OCI-LY3 (cell line): ENCODE measurements around the gene ERGIC1.

Experiments used
- H2AFZ ChIP-seq: fragments of 200-600, 300-600 bp; shearing (Covaris generic); 2 replicates; pipeline ENCODE4 v1.6.0; 2014; ENCODE audit warnings: antibody characterized with exemption, low read depth, low read length
- H3K27ac ChIP-seq: fragments of 200-600, 300-600 bp; sonication (generic); 2 replicates; pipeline ENCODE4 v1.5.1; 2014; ENCODE audit warnings: mild to moderate bottlenecking, low read length, moderate library complexity, mixed read lengths
- H3K27me3 ChIP-seq: fragments of 200-600, 300-600 bp; sonication (generic); 2 replicates; pipeline ENCODE4 v1.6.1; 2014; ENCODE audit warnings: low read depth, low read length, mixed read lengths
- H3K36me3 ChIP-seq: fragments of 200-600, 300-600 bp; sonication (generic); replicated peaks from 2 replicates; pipeline ENCODE3; 2014; ENCODE audit warnings: low read depth, low read length, mixed read lengths
- H3K4me1 ChIP-seq: fragments of 300-600, 200-600 bp; sonication (generic); 2 replicates; pipeline ENCODE4 v1.6.1; 2014; ENCODE audit warnings: low read length, mixed read lengths
- H3K4me2 ChIP-seq: fragments of 200-600, 300-600 bp; sonication (generic); 2 replicates; pipeline ENCODE4 v1.6.1; 2014; ENCODE audit warnings: low read length, mixed read lengths
- H3K4me3 ChIP-seq: fragments of 300-600, 200-600 bp; sonication (generic); 2 replicates; pipeline ENCODE4 v1.5.1; 2014; ENCODE audit warnings: antibody characterized with exemption, mild to moderate bottlenecking, low read length, moderate library complexity
- H3K79me2 ChIP-seq: fragments of 300-600, 200-600 bp; shearing (Covaris generic); 2 replicates; pipeline ENCODE4 v1.6.1; 2014; ENCODE audit warnings: mild to moderate bottlenecking, low read length, mixed read lengths
- H3K9ac ChIP-seq: fragments of 300-600, 200-600 bp; shearing (Covaris generic); 2 replicates; pipeline ENCODE4 v1.6.0; 2014; ENCODE audit warnings: mild to moderate bottlenecking, low read length, moderate library complexity
- H3K9me3 ChIP-seq: fragments of 200-600, 300-600 bp; shearing (Covaris generic); 2 replicates; pipeline ENCODE4 v1.6.1; 2014; ENCODE audit warnings: low read length, mixed read lengths; ENCODE audit not compliant: insufficient read depth
- H4K20me1 ChIP-seq: fragments of 200-600, 300-600 bp; sonication (generic); 2 replicates; pipeline ENCODE4 v1.6.1; 2016; ENCODE audit warnings: low read length, mixed read lengths; ENCODE audit not compliant: insufficient read depth
- EZH2phosphoT487 ChIP-seq: fragments of 200-600 bp; shearing (Covaris generic); IDR thresholded peaks from 2 replicates; pipeline ENCODE4 v1.6.1; 2018; ENCODE audit warnings: antibody characterized with exemption, mixed run types, low read depth
- TF ChIP-seq, protein P1 (sequence below): fragments of 200-600, 300-600 bp; sonication (generic); IDR thresholded peaks from 2 replicates; pipeline ENCODE4 v1.5.1; 2014; ENCODE audit warnings: antibody characterized with exemption, low read length, low read depth

ERGIC1 gene

DNA sequence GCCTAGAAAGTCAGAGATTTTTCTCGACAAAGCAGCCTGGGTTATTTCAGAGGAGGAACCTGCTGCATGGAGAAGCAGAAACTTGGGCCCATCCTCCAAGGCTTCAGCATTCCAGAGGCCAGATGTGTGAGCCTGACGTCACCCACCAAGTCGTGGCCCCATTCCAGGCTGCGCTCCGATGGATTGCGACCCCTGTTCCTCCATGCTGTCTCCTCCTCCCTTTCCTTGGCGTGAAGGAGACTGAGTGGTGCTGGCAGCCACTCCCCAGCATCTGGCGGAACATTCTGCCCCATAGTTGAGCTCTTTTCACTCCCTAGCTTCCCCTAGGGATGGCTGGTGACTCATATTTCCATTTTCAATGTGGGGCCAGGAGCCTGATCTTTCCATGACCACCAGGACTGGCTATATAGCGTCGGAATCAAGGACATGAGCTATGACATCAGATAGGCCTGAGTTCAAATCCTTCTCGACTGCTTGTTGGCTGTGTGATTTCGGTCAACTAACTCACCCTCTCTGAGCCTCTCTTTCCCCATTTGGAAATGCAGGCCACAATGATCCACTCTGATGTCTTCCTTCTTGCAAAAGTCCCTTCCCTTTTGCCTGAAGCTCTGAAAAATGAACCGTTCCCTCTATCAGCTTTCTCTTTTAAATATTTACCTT lies 38.6 kb upstream of the ERGIC1 start:
- Histone ChIP-seq H2AFZ (no peak overlapping the region), H3K4me3 (no peak overlapping the region), H3K36me3 (peaks cover 2% of the 10 kb centered on the region), H3K9ac (no peak overlapping the region), H3K9me3 (peaks cover 9% of the 10 kb centered on the region; the same call in 1 of the 2 replicates), H3K27ac (no peak overlapping the region), H3K27me3 (no peaks in the 10 kb centered on the region), H4K20me1 (no peaks in the 10 kb centered on the region), H3K4me1 (peaks cover 57% of the 10 kb centered on the region), H3K4me2 (peak overlapping the region; percentile 32; the same call in 1 of the 2 replicates), H3K79me2 (no peaks in the 10 kb centered on the region)
- TF ChIP-seq, protein P1, sequence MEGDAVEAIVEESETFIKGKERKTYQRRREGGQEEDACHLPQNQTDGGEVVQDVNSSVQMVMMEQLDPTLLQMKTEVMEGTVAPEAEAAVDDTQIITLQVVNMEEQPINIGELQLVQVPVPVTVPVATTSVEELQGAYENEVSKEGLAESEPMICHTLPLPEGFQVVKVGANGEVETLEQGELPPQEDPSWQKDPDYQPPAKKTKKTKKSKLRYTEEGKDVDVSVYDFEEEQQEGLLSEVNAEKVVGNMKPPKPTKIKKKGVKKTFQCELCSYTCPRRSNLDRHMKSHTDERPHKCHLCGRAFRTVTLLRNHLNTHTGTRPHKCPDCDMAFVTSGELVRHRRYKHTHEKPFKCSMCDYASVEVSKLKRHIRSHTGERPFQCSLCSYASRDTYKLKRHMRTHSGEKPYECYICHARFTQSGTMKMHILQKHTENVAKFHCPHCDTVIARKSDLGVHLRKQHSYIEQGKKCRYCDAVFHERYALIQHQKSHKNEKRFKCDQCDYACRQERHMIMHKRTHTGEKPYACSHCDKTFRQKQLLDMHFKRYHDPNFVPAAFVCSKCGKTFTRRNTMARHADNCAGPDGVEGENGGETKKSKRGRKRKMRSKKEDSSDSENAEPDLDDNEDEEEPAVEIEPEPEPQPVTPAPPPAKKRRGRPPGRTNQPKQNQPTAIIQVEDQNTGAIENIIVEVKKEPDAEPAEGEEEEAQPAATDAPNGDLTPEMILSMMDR = no peak
- no peak for TF ChIP-seq EZH2phosphoT487

DNA sequence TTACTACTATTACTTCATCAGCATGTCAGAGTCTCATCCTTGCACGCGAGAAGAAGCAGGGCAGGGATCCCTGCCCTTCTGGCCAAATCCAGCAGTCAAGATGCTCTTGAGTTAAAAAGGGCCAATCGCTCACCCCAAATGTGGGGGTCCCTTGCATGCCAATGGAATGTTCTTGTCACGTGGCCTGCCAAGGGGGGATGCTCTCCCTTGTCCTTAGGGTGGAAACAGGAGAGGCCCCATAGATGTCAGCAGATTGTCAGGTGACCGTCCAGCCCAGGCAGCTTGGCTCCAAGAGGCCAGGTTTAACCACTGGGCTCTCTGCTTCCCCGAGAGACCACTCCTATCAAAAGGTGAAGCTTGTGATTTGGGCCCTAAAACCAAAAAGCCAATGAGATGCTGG lies 37.7 kb upstream of the ERGIC1 start:
- Histone ChIP-seq H3K4me2 (peak overlapping the region; percentile 32), H3K27ac (no peak overlapping the region), H3K4me1 (peaks cover 49% of the 10 kb centered on the region), H3K9me3 (peaks cover 9% of the 10 kb centered on the region; the same call in 1 of the 2 replicates), H3K9ac (no peak overlapping the region), H3K27me3 (no peaks in the 10 kb centered on the region), H2AFZ (no peak overlapping the region), H3K4me3 (no peak overlapping the region), H4K20me1 (no peaks in the 10 kb centered on the region), H3K79me2 (no peaks in the 10 kb centered on the region), H3K36me3 (peaks cover 2% of the 10 kb centered on the region)
- TF ChIP-seq EZH2phosphoT487 = no peak
- TF ChIP-seq, protein P1 = no peak

DNA sequence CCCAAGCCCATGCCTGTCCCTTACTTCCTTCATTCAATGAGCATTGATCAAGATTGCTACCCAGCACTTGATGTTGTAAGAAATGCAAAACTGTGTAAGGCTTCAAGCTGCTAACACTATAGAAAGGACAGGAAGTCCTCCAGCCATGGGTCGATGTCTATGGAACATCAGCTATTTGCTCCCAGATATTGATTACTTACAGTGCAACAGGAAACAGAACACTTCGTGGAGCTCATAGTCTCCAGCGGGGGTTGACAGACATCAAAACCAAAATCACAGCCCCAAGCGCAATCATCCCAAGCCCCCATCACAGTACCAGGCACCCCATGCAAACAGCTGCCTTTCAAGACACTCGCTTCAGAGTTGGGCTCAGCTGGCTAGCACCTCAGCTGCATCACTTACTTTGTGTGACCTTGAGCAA lies 36.3 kb upstream of the ERGIC1 start:
- peaks cover 9% of the 10 kb centered on the region; the same call in 1 of the 2 replicates for H3K9me3 ChIP-seq
- H4K20me1 ChIP-seq = no peaks in the 10 kb centered on the region
- peak overlapping the region; percentile 40; the same call in 1 of the 2 replicates for H3K4me3 ChIP-seq
- no peak for TF ChIP-seq EZH2phosphoT487
- TF ChIP-seq, protein P1 = no peak
- peaks cover 44% of the 10 kb centered on the region for H3K4me1 ChIP-seq
- no peaks in the 10 kb centered on the region for H3K79me2 ChIP-seq
- H3K9ac ChIP-seq = no peak overlapping the region
- no peaks in the 10 kb centered on the region for H3K27me3 ChIP-seq
- peaks cover 2% of the 10 kb centered on the region for H3K36me3 ChIP-seq
- peak overlapping the region; percentile 22; the same call in 1 of the 2 replicates for H3K27ac ChIP-seq
- peak overlapping the region; percentile 65 for H3K4me2 ChIP-seq
- H2AFZ ChIP-seq = peak overlapping the region; percentile 58

DNA sequence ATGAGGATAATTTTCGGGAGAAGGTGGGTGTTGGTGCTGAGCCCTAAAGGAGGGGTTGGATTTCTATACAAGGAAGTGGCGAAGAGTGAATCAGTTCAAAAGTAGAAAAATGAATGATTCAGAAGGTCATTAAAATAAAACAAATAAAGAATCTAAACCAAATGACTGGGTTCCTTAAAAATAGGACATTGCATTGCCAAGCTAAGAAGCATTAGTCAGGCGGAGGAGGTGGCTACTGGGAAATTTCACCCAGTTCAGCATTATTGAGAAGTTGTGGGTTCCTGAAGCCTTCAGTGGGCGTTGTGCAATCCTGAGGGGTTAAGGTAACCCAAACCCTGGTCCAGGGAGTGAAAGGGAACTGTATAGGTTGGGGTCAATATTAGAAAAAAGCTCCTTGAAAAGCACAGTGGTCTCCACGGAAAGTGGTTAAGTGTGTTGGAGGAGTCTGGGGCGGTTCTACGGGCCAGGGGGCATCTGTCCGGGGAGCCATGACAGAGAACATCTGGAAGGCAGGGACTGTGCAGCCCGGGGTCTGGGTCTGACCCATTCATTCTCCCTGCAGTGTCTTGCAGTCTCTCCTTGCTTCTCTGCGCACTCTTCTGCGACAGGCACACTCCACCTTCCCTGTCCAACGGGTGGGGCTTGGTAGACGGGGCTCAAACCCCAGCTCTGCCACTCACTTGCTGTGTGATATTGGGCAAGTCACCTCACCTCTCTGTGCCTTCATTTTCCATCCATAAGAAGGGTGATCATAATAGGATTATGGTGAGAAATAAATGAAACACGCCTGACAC lies 35.4 kb upstream of the ERGIC1 start:
- Histone ChIP-seq H3K4me2 (peak overlapping the region; percentile 65), H3K9ac (no peak overlapping the region), H4K20me1 (no peaks in the 10 kb centered on the region), H3K36me3 (peaks cover under 1% of the 10 kb centered on the region), H3K4me1 (peaks cover 42% of the 10 kb centered on the region), H3K27ac (no peak overlapping the region), H3K9me3 (peaks cover 8% of the 10 kb centered on the region; the same call in 1 of the 2 replicates), H3K79me2 (no peaks in the 10 kb centered on the region), H2AFZ (no peak overlapping the region), H3K4me3 (peak overlapping the region; percentile 40; the same call in 1 of the 2 replicates), H3K27me3 (no peaks in the 10 kb centered on the region)
- TF ChIP-seq, protein P1 = no peak
- TF ChIP-seq EZH2phosphoT487 = no peak
